ENCODE data around the gene TBL1X. TPM values are rescaled to one million over a fixed set of nuclear protein-coding genes. Genes with fewer than 3 reads are reported as not detected.
A peak's percentile ranks its signal among the peaks of the same experiment; 100 is the strongest.

TBL1X gene
- total and polyA plus RNA-seq, 2 of the 13 experiments (the other 11 are each of a cell fraction or from before 2014, with no cell fraction given) = 17.6 to 19.9 TPM

GRCh38 chrX:9476810-9477575 lies 12.1 kb downstream of the TBL1X start:
- no peak overlapping the region for H2AFZ ChIP-seq (ENCODE audit: low read length)
- no peaks in the 10 kb centered on the region for H3K9me3 ChIP-seq (ENCODE audit: low read length)
- no peaks in the 10 kb centered on the region for H3K36me3 ChIP-seq (replicated peaks in 1 of 2; ENCODE audit: control insufficient read depth in 1 of 2, insufficient read depth in 2 of 2, low read length in 2 of 2)
- 37% methylated on average over 3 of the region's 3 CpGs for WGBS (ENCODE audit: low lambda C conversion rate)
- H3K27me3 ChIP-seq (ENCODE audit: control insufficient read depth in 1 of 2, insufficient read depth in 2 of 2, low read length in 2 of 2) = no peaks in the 10 kb centered on the region
- ATAC-seq (peak; percentile 88), FAIRE-seq (peak; percentile 68), DNase-seq (ENCODE audit: low spot score) (peak; percentile 64)
- H3K27ac ChIP-seq (ENCODE audit: extremely low read length, insufficient read depth, low read length) = peak overlapping the region; percentile 18
- peaks cover 8% of the 10 kb centered on the region; the same call in 1 of the 2 replicates for H4K20me1 ChIP-seq (ENCODE audit: insufficient read depth, low read length)
- ChIA-PET CTCF (ENCODE audit: low intra/inter-chr PET ratio, low total read pairs) (no interaction called here), POLR2A (no interaction called here)
- intact Hi-C loops (cut with micrococcal nuclease; ENCODE audit: unreplicated experiment) = no loop called here
- H3K9ac ChIP-seq (ENCODE audit: insufficient read depth, low read depth, low read length) = no peak overlapping the region
- peaks cover 72% of the 10 kb centered on the region for H3K4me1 ChIP-seq (ENCODE audit: insufficient read depth, low read length)
- in situ Hi-C loops (cut with HindIII; ENCODE audit: extremely low pct_ligation_motif_present, low pct_unique_long_range_greater_than_20kb) = no loop called here
- no peak overlapping the region for H3K4me3 ChIP-seq (replicated peaks in 1 of 3; ENCODE audit: insufficient read depth in 1 of 3, low read depth in 2 of 3, low read length in 3 of 3)
- no TSS peak for BruUV-seq (replicated peaks)
- H3K79me2 ChIP-seq (ENCODE audit: insufficient read depth, low read length) = peaks cover 71% of the 10 kb centered on the region
- H3K4me2 ChIP-seq (ENCODE audit: low read depth, low read length) = peak overlapping the region; percentile 37
- no peak for TF ChIP-seq ZNF788 (CRISPR knock-in tag; IDR thresholded peaks at IDR 0.05; ENCODE audit: borderline replicate concordance)
- TF ChIP-seq SRY (CRISPR knock-in tag; IDR thresholded peaks at IDR 0.05) = no peak
- TF ChIP-seq ZSCAN9 (CRISPR knock-in tag; IDR thresholded peaks at IDR 0.05; ENCODE audit: borderline replicate concordance) = no peak
- TF ChIP-seq MED1 (CRISPR knock-in tag; IDR thresholded peaks at IDR 0.05) = 0 out of 2 replicates have a peak, but pooled peaks have one; percentile 16
- TF ChIP-seq MEF2D (CRISPR knock-in tag; IDR thresholded peaks at IDR 0.05) = peak; percentile 74
- 0 out of 2 replicates have a peak, but pooled peaks have one; percentile 32 for TF ChIP-seq SAP130 (CRISPR knock-in tag; IDR thresholded peaks at IDR 0.05; ENCODE audit: low read depth)
- 0 out of 2 replicates have a peak, but pooled peaks have one; percentile 23 for TF ChIP-seq GATAD2A (CRISPR knock-in tag; IDR thresholded peaks at IDR 0.05)
- no peak for TF ChIP-seq ZFYVE20 (CRISPR knock-in tag; IDR thresholded peaks at IDR 0.05; ENCODE audit: borderline replicate concordance, low read depth)
- TF ChIP-seq MYPOP (CRISPR knock-in tag; IDR thresholded peaks at IDR 0.05) = no peak
- TF ChIP-seq XRCC5 (optimal IDR thresholded peaks at IDR 0.05; ENCODE audit: low read length) = no peak
- no peak for TF ChIP-seq NFE2L1 (CRISPR knock-in tag; IDR thresholded peaks at IDR 0.05; ENCODE audit: borderline replicate concordance)
- TF ChIP-seq FLYWCH1 (CRISPR knock-in tag; IDR thresholded peaks at IDR 0.05) = no peak
- TF ChIP-seq PRDM4 (CRISPR knock-in tag; IDR thresholded peaks at IDR 0.05; ENCODE audit: borderline replicate concordance) = no peak
- no peak for TF ChIP-seq TRIM22 (IDR thresholded peaks at IDR 0.05)
- no peak for TF ChIP-seq ZNF766 (CRISPR knock-in tag; IDR thresholded peaks at IDR 0.05; ENCODE audit: borderline replicate concordance)
- peak; percentile 31; the same call in 1 of the 2 replicates for TF ChIP-seq ZBTB37 (CRISPR knock-in tag; IDR thresholded peaks at IDR 0.05)
- no peak for TF ChIP-seq SOX13 (IDR thresholded peaks at IDR 0.05)
- peak in 1 of 2 experiments; percentile 42; a peak in 1 of 4 replicates for TF ChIP-seq SOX13 (CRISPR knock-in tag; conservative IDR thresholded peaks at IDR 0.05 in 1 of 2, IDR thresholded peaks at IDR 0.05 in 1 of 2)
- TF ChIP-seq FOXP1 (IDR thresholded peaks at IDR 0.05) = no peak
- TF ChIP-seq FOXP1 (CRISPR knock-in tag; IDR thresholded peaks at IDR 0.05) = peak; percentile 27; the same call in 1 of the 2 replicates
